Breast epithelium (tissue), 4 donors: ENCODE measurements around the gene DNM3. TPM values are rescaled to one million over a fixed set of nuclear protein-coding genes. Genes with fewer than 3 reads are reported as not detected.

Experiments
- DNase-seq, 2 donors: peaks; one replicate each; pipeline ENCODE4 v3.0.0-alpha.2; 2019; ENCODE audit warnings: low spot score in 2 of 2
- H3K27ac ChIP-seq, 2 donors: fragments of 200-600 bp; sonication (generic) in 1 of 2; one replicate each; pipeline ENCODE4 v1.5.1; 2016 to 2019; ENCODE audit warnings: mild to moderate bottlenecking in 1 of 2
- H3K27me3 ChIP-seq, 2 donors: fragments of 200-600 bp; sonication (generic) in 1 of 2; one replicate each; pipeline versions ENCODE4 v1.5.1 to v1.6.0; 2017 to 2019; ENCODE audit warnings: control low read depth in 1 of 2, mild to moderate bottlenecking in 1 of 2
- H3K36me3 ChIP-seq: fragments of 200-600 bp; one replicate; pipeline ENCODE4 v1.5.1; 2019
- H3K4me1 ChIP-seq, 2 donors: fragments of 200-600 bp; sonication (generic); one replicate each; pipeline ENCODE4 v1.5.1; 2016 to 2019; ENCODE audit warnings: control low read depth in 1 of 2
- H3K4me3 ChIP-seq, 3 donors: fragments of 200-600 bp; sonication (generic); 1 replicate in 2 of 3; 2 replicates in 1 of 3; pipeline ENCODE4 v1.5.1; 2016 to 2019; ENCODE audit warnings: mild to moderate bottlenecking in 3 of 3, moderate library complexity in 2 of 3
- H3K9me3 ChIP-seq, 2 donors: fragments of 200-600 bp; sonication (generic) in 1 of 2; one replicate each; pipeline ENCODE4 v1.5.1; 2016 to 2019; ENCODE audit warnings: control low read depth in 1 of 2
- POLR2A ChIP-seq: fragments of 450-650 bp; IDR thresholded peaks from one replicate; pipeline ENCODE4 v1.6.1; 2016; ENCODE audit warnings: antibody characterized with exemption, mild to moderate bottlenecking, moderate library complexity
- POLR2AphosphoS5 ChIP-seq, 3 donors: sonication (generic); formaldehyde crosslinking; IDR thresholded peaks; one replicate each; pipeline ENCODE4 v1.6.1; 2017; ENCODE audit warnings: antibody characterized with exemption in 3 of 3
- intact Hi-C: fragments of 100-400 bp; cut with DNase I; formaldehyde crosslinking; loops from one replicate; pipeline ENCODE4 v1.15.1; 2023; ENCODE audit warnings: low total_unique reads
- total RNA-seq, 3 donors: library from RNA; depleted of rRNA; stranded (reverse); fragments of >200 nt; gene quantifications; one replicate each; pipeline ENCODE4 v1.1.0, GENCODE V29; 2016
- TF ChIP-seq, protein P1 (sequence below), 3 donors: fragments of 450-650 bp; IDR thresholded peaks; one replicate each; pipeline ENCODE4 v1.5.1; 2016 to 2017; ENCODE audit warnings: antibody characterized with exemption in 3 of 3, mild to moderate bottlenecking in 3 of 3, moderate library complexity in 3 of 3

DNM3 gene
- total RNA-seq, 3 donors from 2014 or later, result 5.1 to 7.5 (median 6.6) TPM

DNA sequence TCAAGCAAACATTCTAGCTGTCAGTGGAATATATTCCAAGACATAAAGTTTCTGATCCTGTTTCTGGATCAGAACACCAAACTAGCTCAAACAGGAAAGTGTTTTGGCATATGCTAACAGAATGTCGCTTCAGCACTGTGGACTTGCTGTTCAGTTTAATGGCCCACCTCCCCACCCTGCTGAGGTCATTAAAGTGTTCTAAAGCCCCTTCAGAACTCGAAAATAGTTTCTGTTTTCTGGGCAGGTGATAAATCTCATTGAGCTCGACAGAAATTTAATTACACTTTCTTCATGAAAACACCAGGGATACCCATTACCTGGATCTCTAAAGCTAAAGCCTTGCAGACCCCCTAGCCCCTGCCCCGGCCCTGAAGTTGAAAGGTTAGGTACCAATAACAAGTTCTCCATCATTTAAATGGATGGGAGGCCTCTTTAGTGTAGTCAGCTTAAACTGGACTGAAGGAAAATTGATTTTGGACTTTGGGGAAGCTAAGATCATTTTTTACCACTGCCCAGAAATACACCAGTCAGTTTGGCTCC is 575.3 kb downstream of the DNM3 start:
- no peak for DNase-seq
- intact Hi-C loops, result no loop called here
- Histone ChIP-seq H3K4me1 (no peaks in the 10 kb centered on the region), H3K36me3 (no peaks in the 10 kb centered on the region), H3K27me3 (no peaks in the 10 kb centered on the region), H3K27ac (no peak overlapping the region), H3K4me3 (no peak overlapping the region), H3K9me3 (no peaks in the 10 kb centered on the region)
- TF ChIP-seq, protein P1, sequence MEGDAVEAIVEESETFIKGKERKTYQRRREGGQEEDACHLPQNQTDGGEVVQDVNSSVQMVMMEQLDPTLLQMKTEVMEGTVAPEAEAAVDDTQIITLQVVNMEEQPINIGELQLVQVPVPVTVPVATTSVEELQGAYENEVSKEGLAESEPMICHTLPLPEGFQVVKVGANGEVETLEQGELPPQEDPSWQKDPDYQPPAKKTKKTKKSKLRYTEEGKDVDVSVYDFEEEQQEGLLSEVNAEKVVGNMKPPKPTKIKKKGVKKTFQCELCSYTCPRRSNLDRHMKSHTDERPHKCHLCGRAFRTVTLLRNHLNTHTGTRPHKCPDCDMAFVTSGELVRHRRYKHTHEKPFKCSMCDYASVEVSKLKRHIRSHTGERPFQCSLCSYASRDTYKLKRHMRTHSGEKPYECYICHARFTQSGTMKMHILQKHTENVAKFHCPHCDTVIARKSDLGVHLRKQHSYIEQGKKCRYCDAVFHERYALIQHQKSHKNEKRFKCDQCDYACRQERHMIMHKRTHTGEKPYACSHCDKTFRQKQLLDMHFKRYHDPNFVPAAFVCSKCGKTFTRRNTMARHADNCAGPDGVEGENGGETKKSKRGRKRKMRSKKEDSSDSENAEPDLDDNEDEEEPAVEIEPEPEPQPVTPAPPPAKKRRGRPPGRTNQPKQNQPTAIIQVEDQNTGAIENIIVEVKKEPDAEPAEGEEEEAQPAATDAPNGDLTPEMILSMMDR (IDR thresholded peaks at IDR 0.05), result no peak
- TF ChIP-seq POLR2A, result no peak
- no peak for TF ChIP-seq POLR2AphosphoS5 (IDR thresholded peaks at IDR 0.05)

DNA sequence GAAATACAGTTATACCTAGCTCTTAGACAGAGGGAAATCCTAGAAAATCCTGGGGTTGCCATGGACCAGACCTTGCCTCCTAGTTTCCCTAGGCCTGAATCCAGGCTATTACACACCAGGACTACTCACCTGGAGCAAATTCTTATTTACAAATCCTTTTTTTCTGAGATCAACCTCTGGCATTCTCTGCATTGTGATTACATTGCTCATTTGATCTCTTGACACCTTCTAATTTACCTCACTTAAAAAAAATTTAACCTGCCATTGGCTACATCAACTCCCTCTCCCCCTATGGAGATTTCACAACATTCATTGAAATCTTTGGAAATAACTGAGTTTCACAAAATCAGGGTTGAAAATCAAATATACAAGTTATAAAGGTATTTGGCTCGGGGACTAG is 576.3 kb downstream of the DNM3 start:
- intact Hi-C loops, result no loop called here
- no peak overlapping the region for H3K4me3 ChIP-seq
- DNase-seq, result no peak
- no peaks in the 10 kb centered on the region for H3K27me3 ChIP-seq
- no peaks in the 10 kb centered on the region for H3K36me3 ChIP-seq
- H3K9me3 ChIP-seq, result no peaks in the 10 kb centered on the region
- no peak overlapping the region for H3K27ac ChIP-seq
- no peaks in the 10 kb centered on the region for H3K4me1 ChIP-seq
- TF ChIP-seq, protein P1 (IDR thresholded peaks at IDR 0.05), result no peak
- no peak for TF ChIP-seq POLR2A

DNA sequence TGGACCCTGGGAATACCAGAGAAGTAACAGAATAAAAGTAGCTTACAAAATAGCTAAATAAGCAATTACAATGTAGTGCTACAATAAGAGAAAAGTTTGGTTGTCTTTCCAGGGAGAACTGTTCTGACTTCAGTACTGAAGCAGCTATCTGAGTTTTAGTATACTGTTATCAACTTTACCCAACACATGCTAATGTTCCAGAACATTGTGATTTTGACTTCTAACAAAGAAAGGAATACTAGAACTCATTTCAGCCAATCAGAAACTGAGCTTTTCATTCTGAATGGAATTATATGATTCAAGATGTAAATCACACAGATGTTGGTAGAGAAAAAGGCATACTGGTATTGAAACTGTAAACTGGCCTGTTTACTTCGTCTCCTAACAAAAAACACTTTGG is 579.1 kb downstream of the DNM3 start, which contains the start of gene C1orf105:
TSS of gene C1orf105 (plus strand) at position 301 of the 400 bp plus-strand sequence. CDS start 201 bp downstream, outside the sequence.
- Histone ChIP-seq H3K4me3 (no peak within 1 kb of the TSS), H3K27me3 (no peaks in the 10 kb centered on the region), H3K4me1 (no peaks in the 10 kb centered on the region), H3K27ac (no peak within 1 kb of the TSS), H3K36me3 (no peaks in the 10 kb centered on the region), H3K9me3 (no peaks in the 10 kb centered on the region)
- intact Hi-C loops, result no loop called here
- TF ChIP-seq POLR2AphosphoS5 (IDR thresholded peaks at IDR 0.05), result no peak
- no peak for TF ChIP-seq POLR2A
- TF ChIP-seq, protein P1 (IDR thresholded peaks at IDR 0.05), result no peak
- DNase-seq, result no peak

DNA sequence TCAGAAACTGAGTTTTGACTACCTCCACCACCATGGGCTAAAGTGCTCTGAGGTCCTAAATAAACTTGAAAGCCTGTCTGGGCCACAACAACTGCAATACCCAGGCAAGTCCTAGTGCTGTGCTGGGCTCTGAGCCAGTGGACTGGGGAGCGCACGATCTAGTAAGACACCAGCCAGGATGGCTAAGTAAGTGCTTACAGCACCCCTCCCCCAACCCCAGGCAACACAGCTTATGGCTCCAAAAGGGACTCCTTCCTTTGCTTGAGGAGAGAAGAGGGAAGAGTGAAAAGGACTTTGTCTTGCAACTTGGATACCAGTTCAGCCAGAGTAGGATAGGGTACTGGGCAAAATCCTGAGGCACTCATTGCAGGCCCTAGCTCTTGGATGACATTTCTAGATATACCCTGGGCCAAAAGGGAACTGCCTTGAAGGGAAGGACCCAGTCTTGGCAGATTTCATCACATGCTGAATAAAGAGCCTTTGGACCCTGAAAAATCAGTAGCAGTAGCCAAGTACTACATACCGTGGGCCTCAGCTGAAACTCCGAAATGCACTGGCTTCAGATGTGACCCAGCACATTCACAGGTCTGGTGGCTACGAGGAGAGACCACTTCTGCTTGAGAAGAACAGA is 580.8 kb downstream of the DNM3 start:
- no peak for DNase-seq
- H3K4me1 ChIP-seq, result no peaks in the 10 kb centered on the region
- H3K9me3 ChIP-seq, result no peaks in the 10 kb centered on the region
- no peak overlapping the region for H3K27ac ChIP-seq
- H3K36me3 ChIP-seq, result no peaks in the 10 kb centered on the region
- no peak overlapping the region for H3K4me3 ChIP-seq
- intact Hi-C loops, result no loop called here
- no peak for TF ChIP-seq POLR2AphosphoS5 (IDR thresholded peaks at IDR 0.05)
- TF ChIP-seq, protein P1 (IDR thresholded peaks at IDR 0.05), result no peak
- no peak for TF ChIP-seq POLR2A
- no peaks in the 10 kb centered on the region for H3K27me3 ChIP-seq

DNA sequence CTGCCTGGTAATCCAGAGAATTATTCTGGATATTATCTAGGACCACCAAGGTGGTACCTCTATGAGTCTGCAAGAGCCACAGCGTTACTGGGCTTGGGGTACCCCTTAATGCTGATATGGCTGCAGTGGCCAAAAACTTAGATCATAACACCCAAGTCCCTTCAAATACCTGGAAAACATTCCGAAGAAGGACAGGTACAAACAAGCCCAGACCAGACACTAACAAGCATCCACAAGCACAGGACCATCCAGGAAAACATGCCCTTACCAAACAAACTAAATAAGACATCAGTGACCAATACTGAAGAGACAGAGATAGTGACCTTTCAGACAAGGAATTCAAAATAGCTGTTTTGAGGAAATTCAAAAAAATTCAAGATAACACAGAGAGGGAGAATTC is 582.0 kb downstream of the DNM3 start:
- Histone ChIP-seq H3K36me3 (no peaks in the 10 kb centered on the region), H3K9me3 (no peaks in the 10 kb centered on the region), H3K27me3 (no peaks in the 10 kb centered on the region), H3K4me3 (no peak overlapping the region), H3K27ac (no peak overlapping the region), H3K4me1 (no peaks in the 10 kb centered on the region)
- DNase-seq, result no peak
- TF ChIP-seq POLR2AphosphoS5 (IDR thresholded peaks at IDR 0.05) (no peak), POLR2A (no peak)
- TF ChIP-seq, protein P1 (IDR thresholded peaks at IDR 0.05), result no peak
- intact Hi-C loops, result no loop called here
